GM19452 (cell line): ENCODE results near the gene MYO1B.

Source experiments
- ATAC-seq: cut with Tn5 transposase; IDR thresholded peaks from one replicate; pipeline ENCODE4 v1.9.1; 2021; ENCODE audit not compliant: unreplicated experiment

The MYO1B gene

GRCh38 chr2:191225690-191226089 is 19.5 kb upstream of the MYO1B start:
- no peak for ATAC-seq

- no peak for ATAC-seq
Observed at GRCh38 chr2:191226196-191226595, 19.0 kb upstream of the MYO1B start.

DNA sequence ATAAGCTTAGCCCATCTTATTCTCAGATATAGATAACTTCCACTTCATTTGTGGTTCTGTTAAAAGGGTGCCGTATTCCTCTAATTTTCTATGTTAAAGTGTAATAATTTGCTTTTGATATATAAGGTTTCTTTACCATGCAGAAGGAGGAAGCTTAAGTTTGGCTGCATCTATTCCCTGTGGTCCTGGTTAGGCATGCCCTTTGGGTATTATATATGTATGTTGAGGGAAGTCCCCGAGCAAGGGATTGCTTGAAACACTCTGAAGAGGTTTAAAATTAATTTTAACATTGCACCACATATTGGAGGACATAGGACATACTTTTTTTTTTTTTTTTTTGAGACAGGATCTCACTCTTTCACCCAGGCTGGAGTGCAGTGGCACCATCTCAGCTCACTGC is 16.9 kb upstream of the MYO1B start:
- no peak for ATAC-seq

GRCh38 chr2:191228861-191229260 is 16.3 kb upstream of the MYO1B start:
- no peak for ATAC-seq

GRCh38 chr2:191230174-191230573 is 15.0 kb upstream of the MYO1B start:
- no peak for ATAC-seq

DNA sequence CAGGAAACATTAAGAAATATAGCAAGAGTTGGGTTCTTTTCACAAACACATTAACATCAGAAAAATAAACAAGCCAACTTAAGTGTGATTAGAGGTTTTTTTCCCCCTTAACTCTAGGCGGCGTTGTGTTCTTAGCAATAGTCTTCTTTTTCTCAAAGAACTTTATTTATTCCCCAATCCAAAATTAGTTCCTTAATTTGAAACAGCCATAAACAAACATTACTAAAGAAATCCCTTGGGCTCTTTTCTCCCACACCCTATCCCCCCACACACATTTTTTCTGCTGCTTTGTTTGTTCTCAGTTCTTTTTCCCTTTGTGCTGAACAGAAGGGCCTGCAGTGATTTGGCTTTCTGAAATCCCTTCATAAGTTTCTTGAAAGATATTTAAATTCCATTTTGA is 13.2 kb upstream of the MYO1B start:
- no peak for ATAC-seq

GRCh38 chr2:191233533-191233932 is 11.7 kb upstream of the MYO1B start:
- no peak for ATAC-seq

GRCh38 chr2:191234376-191234775 is 10.8 kb upstream of the MYO1B start:
- no peak for ATAC-seq

- no peak for ATAC-seq
Observed at GRCh38 chr2:191240871-191241270, 4.3 kb upstream of the MYO1B start.

DNA sequence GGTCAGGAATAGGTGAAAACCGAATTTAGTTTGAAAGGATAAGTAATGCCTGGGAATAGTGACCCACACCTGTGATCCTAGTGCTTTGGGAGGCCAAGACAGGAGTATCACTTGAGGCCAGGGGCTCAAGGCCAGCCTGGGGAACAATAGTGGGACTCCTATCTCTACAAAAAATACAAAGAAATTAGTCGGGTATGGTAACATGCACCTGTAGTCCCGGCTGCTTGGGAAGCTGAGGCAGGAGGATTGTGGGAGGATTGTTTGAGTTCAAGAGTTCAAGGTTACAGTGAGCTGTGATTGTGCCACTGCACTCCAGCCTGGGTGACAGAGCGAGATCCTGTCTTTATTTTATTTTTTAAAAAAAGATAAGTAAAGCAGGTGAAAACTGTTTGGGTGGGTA is 3.8 kb upstream of the MYO1B start:
- ATAC-seq: no peak

GRCh38 chr2:191243154-191243553 is 2.0 kb upstream of the MYO1B start:
- ATAC-seq: no peak

GRCh38 chr2:191244350-191244749 is 854 bp upstream of the MYO1B start:
- ATAC-seq: no peak

DNA sequence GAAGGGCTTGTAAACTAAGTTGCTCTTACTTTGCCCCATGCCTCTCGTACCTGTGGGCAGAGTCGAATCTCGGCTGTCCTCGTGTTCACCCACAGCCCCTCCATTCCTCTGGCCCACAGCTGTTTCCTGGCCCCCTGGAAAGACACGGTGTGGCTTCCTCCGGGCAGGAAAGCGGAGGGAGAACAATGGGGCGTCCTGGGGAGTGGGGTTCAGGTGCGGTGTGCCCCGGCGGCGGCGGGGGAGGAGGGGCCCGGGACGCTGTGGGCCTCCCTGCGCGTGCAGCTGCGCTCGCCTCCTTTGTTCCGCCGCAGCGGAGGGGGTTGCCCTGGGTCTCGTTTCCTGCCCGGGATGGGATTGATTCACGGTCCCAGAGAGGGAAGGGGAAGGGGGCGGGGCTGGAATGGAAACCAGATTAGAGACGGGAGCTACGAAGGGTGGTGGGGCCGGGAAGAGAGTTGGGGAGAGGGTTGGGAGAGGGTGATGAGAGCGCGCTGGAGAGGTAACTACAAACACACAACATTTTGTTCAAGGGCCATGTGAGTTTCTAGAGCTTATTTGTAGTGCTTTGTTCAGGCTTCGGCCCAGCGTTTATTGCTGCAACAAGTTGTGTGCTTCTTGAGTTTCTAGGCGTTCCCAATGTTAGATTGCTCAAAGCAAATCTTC is 796 bp downstream of the MYO1B start:
- no peak for ATAC-seq

DNA sequence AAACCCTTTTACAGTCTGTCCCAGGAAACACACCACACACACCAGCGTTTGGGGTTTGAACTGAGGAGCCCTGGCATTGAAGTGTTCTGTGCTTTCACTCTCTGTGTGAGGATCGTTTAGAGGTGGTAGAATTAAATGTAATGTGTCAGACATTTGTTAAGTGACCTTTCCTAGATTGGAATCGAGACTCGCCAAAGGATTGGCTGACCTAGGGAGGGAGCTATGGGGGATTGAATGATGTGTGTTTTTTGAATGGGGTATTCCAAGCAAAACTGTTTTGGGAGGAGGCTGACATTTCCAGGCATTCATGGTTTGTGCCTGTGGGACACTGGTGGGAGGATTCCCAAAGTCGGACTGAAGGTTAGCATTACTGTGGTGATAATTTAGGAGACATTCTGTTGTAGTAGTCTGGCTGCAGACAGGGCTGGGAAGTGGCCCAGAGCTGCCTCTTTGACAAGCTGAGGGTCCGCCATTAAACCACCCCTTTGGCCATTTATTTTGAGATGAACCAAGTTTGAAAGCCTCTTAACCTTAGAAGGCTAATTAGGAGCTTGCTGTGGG is 1.7 kb downstream of the MYO1B start:
- ATAC-seq: no peak

- ATAC-seq: peak; percentile 50
Observed at GRCh38 chr2:191247381-191248057, 2.3 kb downstream of the MYO1B start.

GRCh38 chr2:191249156-191249813 is 4.1 kb downstream of the MYO1B start:
- ATAC-seq: no peak

DNA sequence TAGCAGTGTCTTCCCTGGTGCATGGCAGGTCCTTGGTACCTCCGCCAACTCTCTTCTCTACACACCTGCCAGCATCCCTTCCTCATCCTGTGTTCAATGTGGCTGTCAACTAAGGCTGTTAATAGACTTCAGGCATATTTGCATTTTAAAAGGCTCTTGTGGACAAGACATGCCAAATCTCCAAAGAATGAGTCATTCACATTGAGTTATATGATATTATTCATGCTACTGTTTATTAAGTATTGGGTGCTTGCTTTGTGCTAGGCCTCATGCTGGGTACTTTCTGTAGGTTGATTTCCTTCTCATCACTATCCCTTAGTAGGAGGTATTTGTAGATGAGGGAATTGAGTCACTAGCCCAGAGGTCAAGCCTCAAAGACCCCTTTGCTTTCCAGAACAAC is 5.2 kb downstream of the MYO1B start:
- no peak for ATAC-seq

- ATAC-seq: no peak
Observed at GRCh38 chr2:191250986-191251385, 5.8 kb downstream of the MYO1B start.

DNA sequence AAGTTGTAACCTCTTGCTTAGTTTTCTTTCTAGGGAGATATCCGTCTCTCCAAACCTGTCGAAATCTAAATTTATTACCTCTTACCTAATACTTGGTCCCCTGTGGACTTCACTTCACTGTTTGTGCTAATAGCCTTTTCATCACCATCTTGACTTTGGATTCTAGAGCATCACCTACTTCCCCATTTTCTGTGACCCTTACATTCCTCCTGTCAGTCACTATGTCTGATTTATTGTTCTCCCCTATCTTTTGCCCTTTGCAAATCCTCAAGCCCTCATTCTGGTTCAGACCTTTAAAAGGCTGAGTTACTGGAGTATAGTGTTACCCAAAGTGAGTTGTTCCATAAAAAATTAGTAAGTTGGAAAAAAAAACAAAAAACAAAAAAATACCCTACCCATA is 7.5 kb downstream of the MYO1B start:
- ATAC-seq: no peak

DNA sequence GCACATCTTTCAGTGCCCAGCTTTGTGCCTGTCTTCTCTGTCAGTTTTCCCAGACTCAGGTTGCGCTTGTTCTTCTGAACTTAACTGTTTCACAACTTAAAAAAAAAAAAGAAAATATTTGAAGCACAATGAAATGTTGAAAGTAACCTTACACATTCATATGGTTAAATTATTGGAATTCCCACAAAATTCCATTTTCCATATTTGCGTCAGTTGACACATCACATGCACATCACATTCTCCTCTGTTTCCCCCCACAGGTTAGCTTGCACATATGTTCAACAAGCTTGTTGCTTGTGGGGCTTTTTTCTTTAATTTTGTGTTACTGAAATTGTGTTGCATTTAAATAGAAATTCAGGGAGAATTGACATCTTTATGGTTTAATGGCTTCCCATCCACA is 8.3 kb downstream of the MYO1B start:
- ATAC-seq: no peak

- no peak for ATAC-seq
Observed at GRCh38 chr2:191255271-191255670, 10.1 kb downstream of the MYO1B start.

- ATAC-seq: no peak
Observed at GRCh38 chr2:191255756-191256312, 10.6 kb downstream of the MYO1B start.
